ENCODE results near the gene TSPAN15.

TSPAN15 gene

DNA sequence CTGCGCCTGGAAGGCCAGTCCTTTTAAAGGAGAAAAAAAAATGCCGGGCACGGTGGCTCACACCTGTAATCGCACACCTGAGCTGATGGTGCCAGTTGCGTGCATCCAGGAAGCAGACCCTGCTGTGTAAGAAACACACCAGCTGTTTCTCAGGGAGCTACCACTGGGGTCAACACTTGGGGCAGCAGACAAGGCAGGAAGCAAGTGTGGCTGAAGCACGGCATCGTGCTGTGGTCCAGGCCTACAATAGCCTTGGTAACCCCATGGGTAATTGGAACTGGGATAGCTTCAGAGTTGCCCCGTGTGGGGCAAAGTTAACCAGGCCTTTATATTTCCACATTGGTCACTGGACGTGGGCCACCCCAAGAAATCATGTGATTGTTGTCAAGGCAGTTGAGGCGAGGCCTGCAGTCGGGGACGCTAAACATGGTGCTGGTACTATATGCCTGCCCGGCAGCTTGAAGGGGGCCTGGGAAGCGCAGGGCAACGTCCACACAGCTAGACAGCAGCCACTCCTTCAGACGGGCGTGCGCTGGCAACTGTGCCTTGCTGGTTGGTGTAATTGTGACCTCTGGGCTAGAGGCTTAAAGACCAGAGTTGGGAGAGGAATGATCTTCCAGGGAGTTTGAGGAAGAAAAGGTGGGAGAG, 32.0 kb upstream of the TSPAN15 start:
- Histone ChIP-seq H3F3A (ENCODE audit: control insufficient read depth, insufficient read depth) (no peaks in the 10 kb centered on the region), H3K4me1 (ENCODE audit: control insufficient read depth, low read length) (peaks cover 7% of the 10 kb centered on the region)

DNA sequence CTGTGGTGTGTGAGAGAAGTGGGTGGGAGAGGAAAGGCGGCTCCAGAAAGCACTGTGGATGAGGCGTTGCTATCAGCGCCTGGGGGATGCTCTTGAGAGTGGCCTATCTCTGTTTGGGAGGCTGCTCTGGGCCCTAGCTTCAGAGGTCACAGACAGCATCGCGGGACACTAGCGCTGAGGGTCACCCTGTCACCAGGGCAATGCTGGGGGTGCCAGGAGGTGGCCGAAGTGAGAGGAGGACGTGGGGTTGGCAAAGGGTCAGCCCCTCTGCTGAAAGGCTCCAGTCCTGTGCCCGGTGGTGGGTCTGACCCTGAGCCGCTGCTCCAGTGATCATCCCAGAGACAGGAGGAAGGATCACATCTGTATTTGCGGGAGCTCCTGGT, 31.5 kb upstream of the TSPAN15 start:
- H3K36me3 ChIP-seq (ENCODE audit: control insufficient read depth, low read length), result no peaks in the 10 kb centered on the region
- H3K9me3 ChIP-seq (ENCODE audit: control insufficient read depth, insufficient read depth, low read length), result no peaks in the 10 kb centered on the region
- no peak overlapping the region for H3K4me3 ChIP-seq (ENCODE audit: low read length)
- no peaks in the 10 kb centered on the region for H4K20me1 ChIP-seq (ENCODE audit: control insufficient read depth, insufficient read depth, low read depth, low read length)
- no peak overlapping the region for H3K4me2 ChIP-seq (ENCODE audit: low read length)
- peaks cover 8% of the 10 kb centered on the region for H3K4me1 ChIP-seq (ENCODE audit: control insufficient read depth, low read length)
- no peaks in the 10 kb centered on the region for H3F3A ChIP-seq (ENCODE audit: control insufficient read depth, insufficient read depth)
- no peaks in the 10 kb centered on the region for H3K79me2 ChIP-seq (ENCODE audit: control insufficient read depth, low read length)
- H3K27me3 ChIP-seq (ENCODE audit: control insufficient read depth, low read length), result 0 out of 2 replicates have a peak, but pooled peaks cover 8% of the 10 kb centered on the region
- H3K9me2 ChIP-seq (replicated peaks; ENCODE audit: control insufficient read depth, low read length), result no peaks in the 10 kb centered on the region
- H3K27ac ChIP-seq (ENCODE audit: low read depth, low read length), result no peak overlapping the region
- no peak for TF ChIP-seq EZH2phosphoT487 (IDR thresholded peaks at IDR 0.05; ENCODE audit: borderline replicate concordance, low read length)
- TF ChIP-seq, protein P1, sequence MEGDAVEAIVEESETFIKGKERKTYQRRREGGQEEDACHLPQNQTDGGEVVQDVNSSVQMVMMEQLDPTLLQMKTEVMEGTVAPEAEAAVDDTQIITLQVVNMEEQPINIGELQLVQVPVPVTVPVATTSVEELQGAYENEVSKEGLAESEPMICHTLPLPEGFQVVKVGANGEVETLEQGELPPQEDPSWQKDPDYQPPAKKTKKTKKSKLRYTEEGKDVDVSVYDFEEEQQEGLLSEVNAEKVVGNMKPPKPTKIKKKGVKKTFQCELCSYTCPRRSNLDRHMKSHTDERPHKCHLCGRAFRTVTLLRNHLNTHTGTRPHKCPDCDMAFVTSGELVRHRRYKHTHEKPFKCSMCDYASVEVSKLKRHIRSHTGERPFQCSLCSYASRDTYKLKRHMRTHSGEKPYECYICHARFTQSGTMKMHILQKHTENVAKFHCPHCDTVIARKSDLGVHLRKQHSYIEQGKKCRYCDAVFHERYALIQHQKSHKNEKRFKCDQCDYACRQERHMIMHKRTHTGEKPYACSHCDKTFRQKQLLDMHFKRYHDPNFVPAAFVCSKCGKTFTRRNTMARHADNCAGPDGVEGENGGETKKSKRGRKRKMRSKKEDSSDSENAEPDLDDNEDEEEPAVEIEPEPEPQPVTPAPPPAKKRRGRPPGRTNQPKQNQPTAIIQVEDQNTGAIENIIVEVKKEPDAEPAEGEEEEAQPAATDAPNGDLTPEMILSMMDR (IDR thresholded peaks at IDR 0.05; ENCODE audit: low read depth, low read length, poor library complexity, severe bottlenecking), result no peak

More for the DNA sequence above, 32.0 kb upstream of the TSPAN15 start:
- Histone ChIP-seq H3K9me2 (replicated peaks; ENCODE audit: control insufficient read depth, low read length) (no peaks in the 10 kb centered on the region), H4K20me1 (ENCODE audit: control insufficient read depth, insufficient read depth, low read depth, low read length) (no peaks in the 10 kb centered on the region), H3K36me3 (ENCODE audit: control insufficient read depth, low read length) (no peaks in the 10 kb centered on the region), H3K4me2 (ENCODE audit: low read length) (no peak overlapping the region), H3K9me3 (ENCODE audit: control insufficient read depth, insufficient read depth, low read length) (no peaks in the 10 kb centered on the region), H3K79me2 (ENCODE audit: control insufficient read depth, low read length) (no peaks in the 10 kb centered on the region), H3K27ac (ENCODE audit: low read depth, low read length) (no peak overlapping the region), H3K27me3 (ENCODE audit: control insufficient read depth, low read length) (0 out of 2 replicates have a peak, but pooled peaks cover 8% of the 10 kb centered on the region), H3K4me3 (ENCODE audit: low read length) (no peak overlapping the region)
- no peak for TF ChIP-seq EZH2phosphoT487 (IDR thresholded peaks at IDR 0.05; ENCODE audit: borderline replicate concordance, low read length)
- TF ChIP-seq, protein P1 (IDR thresholded peaks at IDR 0.05; ENCODE audit: low read depth, low read length, poor library complexity, severe bottlenecking), result no peak

DNA sequence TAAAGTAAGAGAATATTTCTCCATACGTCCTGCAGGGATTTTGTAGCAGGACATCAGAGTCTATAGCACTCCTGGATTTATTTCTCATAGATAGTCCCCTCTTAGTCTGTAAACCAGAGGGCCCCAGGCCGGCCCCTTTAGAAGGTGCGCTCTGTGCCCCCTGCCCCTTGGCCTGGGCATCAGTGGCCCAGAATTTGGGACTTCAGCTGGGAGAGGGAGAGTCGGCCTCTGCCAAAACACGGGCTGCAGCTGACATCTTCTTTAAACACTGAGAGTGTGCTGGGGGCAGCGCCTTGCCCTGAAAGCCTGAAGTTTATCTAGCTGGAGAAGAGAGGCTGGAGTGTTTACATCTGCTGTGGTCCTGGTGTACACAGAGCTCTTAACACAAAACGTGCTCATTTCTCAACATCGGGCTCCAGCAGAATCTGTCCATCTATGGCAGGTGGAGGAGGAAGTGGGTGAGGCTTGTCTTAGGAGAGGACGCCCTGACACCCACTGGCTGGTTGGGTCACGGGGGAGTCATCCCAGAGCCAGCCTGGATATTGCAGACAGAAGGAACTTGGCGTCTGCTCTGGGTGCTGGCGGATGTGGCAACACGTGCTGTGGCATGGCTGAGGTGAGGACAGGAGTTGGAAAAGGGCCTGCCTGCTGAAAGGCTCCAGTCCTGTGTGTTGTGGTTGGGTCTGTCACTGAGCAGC, 29.5 kb upstream of the TSPAN15 start:
- no peaks in the 10 kb centered on the region for H3K9me2 ChIP-seq (replicated peaks; ENCODE audit: control insufficient read depth, low read length)
- H3K4me2 ChIP-seq (ENCODE audit: low read length), result no peak overlapping the region
- H3K4me1 ChIP-seq (ENCODE audit: control insufficient read depth, low read length), result peaks cover 15% of the 10 kb centered on the region
- H3K27me3 ChIP-seq (ENCODE audit: control insufficient read depth, low read length), result 0 out of 2 replicates have a peak, but pooled peaks cover 8% of the 10 kb centered on the region
- H3K27ac ChIP-seq (ENCODE audit: low read depth, low read length), result no peak overlapping the region
- H3K9me3 ChIP-seq (ENCODE audit: control insufficient read depth, insufficient read depth, low read length), result no peaks in the 10 kb centered on the region
- no peaks in the 10 kb centered on the region for H4K20me1 ChIP-seq (ENCODE audit: control insufficient read depth, insufficient read depth, low read depth, low read length)
- no peaks in the 10 kb centered on the region for H3F3A ChIP-seq (ENCODE audit: control insufficient read depth, insufficient read depth)
- no peak overlapping the region for H3K4me3 ChIP-seq (ENCODE audit: low read length)
- no peaks in the 10 kb centered on the region for H3K36me3 ChIP-seq (ENCODE audit: control insufficient read depth, low read length)
- TF ChIP-seq, protein P1 (IDR thresholded peaks at IDR 0.05; ENCODE audit: low read depth, low read length, poor library complexity, severe bottlenecking), result no peak
- no peak for TF ChIP-seq EZH2phosphoT487 (IDR thresholded peaks at IDR 0.05; ENCODE audit: borderline replicate concordance, low read length)
- H3K79me2 ChIP-seq (ENCODE audit: control insufficient read depth, low read length), result no peaks in the 10 kb centered on the region

Data from DOHH2 (cell line).